Measurements from ENCODE around the gene ZSCAN29.

DNA sequence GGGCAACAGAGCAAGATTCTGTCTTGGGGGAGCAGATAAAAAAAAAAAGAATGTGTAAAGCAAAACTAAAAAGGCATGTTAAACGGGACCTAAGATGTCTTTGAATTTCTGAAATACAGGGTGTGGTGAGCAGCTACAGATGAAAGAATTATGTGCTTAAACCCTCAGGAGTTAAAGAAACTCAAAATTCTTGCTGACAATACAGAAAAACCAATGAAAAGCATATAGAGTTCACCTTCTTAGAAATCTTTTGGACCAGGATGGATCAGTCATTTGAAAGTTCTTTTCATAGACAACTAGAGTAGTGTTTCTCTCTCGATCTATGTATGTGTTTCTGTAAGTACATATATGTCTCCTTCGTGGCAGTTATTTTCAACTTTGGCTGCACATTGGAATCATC lies 31.4 kb upstream of the ZSCAN29 start:
- no peak for TF ChIP-seq EZH2 (IDR thresholded peaks at IDR 0.05; ENCODE audit: borderline replicate concordance, low read length)
- TF ChIP-seq, protein P1, sequence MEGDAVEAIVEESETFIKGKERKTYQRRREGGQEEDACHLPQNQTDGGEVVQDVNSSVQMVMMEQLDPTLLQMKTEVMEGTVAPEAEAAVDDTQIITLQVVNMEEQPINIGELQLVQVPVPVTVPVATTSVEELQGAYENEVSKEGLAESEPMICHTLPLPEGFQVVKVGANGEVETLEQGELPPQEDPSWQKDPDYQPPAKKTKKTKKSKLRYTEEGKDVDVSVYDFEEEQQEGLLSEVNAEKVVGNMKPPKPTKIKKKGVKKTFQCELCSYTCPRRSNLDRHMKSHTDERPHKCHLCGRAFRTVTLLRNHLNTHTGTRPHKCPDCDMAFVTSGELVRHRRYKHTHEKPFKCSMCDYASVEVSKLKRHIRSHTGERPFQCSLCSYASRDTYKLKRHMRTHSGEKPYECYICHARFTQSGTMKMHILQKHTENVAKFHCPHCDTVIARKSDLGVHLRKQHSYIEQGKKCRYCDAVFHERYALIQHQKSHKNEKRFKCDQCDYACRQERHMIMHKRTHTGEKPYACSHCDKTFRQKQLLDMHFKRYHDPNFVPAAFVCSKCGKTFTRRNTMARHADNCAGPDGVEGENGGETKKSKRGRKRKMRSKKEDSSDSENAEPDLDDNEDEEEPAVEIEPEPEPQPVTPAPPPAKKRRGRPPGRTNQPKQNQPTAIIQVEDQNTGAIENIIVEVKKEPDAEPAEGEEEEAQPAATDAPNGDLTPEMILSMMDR (IDR thresholded peaks at IDR 0.05; ENCODE audit: low read length) = no peak
